Inflammatory macrophage (primary cell): ENCODE data around the gene OPN4.

Source experiments
- DNase-seq, 2 donors: peaks; one replicate each; pipeline ENCODE4 v3.0.0-alpha.2; 2020 to 2022

Gene OPN4

DNA sequence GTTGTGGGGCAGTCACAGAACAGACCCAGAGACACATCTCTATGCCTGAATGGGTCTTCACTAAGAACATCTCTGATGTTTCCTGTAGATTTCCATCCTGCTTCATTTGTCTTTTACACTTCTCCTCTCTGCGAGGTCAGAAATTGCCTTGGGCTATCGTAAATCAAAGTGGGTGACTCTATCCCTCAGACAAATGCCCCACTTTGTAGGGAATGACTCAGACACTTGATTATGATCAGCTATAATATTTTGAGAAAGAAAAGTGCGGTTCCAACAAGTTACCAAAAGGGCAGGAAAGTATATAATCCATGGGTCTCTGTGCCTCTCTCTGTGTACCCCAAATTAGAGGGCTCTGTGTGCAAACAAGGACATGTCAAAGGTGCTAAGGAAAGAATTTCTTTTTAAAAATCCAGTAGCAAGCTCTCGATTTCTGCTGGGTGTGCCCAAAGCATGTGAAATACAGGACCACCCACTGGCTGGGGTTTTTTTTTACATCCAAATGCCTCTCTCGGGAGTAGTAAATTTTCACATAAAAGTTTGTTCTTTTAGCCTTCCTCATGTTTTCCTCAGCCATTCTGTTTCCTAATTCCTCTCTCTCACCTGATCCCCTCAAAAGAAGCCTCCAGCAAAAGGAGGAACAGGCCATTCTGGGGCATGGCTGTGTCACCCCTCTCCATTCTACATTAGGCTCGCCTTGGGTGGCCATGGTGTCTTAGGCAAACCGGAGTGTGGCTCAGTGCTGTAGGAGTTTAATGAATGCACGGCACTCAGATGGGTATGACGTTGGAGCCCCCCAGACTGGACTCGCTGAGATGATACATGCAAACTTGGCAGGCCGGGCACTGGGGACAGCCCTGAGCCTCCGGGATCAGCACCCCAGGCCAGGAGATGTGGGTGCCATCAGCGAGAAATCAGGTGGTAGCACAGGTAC, 6.3 kb upstream of the OPN4 start:
- DNase-seq = no peak

DNA sequence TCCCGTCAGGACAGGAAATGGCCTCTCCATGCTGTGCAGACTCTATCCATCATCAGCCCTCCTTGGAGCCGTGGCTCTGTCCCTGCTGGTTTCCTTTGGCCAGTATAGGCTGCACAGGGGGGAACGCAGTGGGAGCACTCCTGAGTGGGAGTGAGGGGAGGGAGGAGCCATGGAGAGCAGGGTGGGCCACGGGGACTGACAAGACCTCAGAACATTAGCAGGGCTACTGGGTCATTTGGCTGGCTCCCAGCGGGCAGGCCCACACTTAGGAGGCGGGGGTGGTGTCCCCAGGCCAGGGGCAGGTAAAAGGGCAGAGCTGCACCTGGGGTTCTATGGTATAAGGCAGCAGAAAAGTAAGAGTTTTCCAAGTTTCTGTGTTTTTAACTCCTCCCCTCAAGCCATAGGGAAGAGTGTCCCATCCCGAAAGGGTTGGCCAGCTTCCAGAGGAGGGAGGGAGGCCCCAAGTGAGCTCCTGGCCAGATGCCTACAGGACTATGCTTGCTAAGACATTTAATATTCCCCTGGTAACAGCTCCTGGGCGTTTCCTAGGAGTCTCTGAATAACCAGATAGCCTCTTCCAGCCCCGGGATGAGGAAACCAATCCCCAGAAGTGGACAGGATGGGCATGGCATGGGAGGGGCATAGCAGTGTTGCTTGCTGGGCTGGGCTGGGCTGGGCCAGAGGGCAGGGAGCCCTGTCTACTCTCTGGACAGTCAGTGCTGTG, 5.5 kb upstream of the OPN4 start:
- no peak for DNase-seq

DNA sequence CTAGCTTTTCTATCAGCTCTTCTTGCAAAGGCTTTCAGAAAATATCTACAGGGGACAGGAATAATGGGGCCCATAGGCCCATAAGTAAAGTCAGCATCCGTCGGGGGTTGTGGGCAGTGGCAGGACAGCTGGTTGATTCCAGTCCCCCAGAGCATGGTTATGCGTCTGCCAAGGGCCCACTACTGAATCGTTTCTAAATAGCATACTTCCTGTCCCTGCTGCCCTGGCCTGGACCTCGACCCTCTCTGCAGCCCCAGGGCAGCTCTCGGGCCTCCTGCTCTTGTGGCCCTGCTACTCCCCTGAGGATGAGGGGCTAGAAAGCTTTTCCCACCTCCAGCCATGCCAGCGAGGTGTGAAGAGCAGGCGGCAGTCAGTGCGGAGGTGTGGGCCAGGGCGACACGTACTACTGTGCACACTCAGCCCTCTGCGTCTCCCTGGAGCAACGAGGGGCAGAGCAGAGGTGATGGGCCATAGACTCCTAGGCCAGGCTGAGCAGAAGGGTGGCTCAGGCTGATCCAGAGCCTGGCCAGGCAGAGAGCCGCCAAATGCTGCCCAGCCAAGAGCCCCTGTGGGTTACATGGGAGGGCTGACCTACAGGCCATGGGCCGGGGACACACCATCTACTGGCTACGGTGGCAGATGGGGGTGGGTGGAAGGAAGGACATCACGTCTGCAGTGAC, 4.7 kb upstream of the OPN4 start:
- DNase-seq = no peak

DNA sequence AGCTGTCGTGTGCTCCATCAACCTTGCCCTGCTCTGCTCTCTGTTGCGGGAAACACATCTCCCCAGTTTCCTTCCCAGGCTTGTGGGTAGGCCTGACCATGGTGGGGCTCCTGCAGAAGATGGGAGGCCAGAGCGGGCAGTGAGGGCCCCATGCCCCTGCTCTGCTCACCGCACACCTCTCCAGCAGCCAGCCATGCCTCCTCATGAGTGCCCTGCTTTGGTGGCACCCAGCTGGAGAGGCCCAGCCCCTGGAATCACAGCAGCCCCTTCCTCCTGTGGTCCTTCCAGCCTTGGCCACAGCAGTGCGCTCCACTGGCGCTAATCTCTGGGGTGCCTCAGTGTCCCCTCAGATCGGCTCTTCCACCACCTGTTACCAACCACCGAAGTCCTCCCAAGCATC, 4.2 kb upstream of the OPN4 start:
- no peak for DNase-seq

DNA sequence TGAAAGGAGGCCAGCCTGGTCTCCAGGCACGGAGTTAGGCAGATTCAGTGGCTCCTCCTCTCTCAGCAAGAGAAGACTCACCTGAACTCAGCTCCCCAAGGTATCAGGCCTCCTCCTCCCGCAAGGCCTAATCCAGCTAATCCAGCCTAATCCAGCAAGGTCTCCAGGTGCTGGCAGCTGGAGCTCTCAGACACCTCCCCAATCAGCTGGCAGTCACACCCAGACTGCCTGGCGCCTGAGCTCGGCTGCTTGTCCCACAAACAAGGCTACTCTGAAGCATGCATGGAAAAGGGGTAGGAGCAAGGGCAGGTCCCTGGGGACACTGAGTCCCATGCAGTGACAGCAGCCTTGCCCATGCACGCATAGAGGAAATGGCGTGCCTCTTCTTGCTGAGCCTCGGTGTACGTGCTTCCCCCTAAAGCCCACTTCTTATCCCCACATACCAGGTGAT, 3.3 kb upstream of the OPN4 start:
- DNase-seq = no peak

DNA sequence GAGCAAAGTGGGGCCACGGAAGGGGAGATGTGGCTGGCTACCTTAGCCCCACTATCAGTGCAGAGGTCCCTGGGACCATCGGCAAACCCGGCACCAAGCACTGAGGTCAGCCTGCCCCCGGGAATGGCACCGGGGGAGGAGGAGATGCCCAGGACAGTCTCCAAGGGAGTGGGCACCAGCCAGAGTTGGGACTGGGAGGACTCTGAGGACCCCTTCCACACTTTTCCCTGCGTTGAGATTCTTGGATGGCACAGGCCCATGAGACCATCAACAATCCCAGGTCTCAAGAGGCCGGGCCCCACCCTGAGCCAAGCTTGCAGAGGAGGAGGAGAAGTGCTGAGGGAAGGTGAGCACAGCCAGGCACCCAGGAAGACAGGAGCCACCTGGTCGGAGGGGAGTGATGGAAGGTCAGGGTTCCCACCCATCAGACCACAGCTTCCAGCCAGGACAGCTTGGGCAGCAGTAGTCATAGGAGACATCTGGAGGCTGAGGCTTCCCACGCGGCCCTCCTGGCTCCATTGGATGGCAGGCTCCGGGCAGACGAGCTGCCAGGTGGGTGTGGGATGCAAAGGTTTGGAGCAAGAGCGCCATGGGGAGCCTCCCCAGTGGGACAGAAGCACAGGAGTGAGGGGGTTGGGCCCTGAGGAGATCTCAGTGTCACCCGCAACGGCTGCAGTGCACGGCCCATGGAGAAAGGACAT, 2.6 kb upstream of the OPN4 start:
- DNase-seq = no peak

DNA sequence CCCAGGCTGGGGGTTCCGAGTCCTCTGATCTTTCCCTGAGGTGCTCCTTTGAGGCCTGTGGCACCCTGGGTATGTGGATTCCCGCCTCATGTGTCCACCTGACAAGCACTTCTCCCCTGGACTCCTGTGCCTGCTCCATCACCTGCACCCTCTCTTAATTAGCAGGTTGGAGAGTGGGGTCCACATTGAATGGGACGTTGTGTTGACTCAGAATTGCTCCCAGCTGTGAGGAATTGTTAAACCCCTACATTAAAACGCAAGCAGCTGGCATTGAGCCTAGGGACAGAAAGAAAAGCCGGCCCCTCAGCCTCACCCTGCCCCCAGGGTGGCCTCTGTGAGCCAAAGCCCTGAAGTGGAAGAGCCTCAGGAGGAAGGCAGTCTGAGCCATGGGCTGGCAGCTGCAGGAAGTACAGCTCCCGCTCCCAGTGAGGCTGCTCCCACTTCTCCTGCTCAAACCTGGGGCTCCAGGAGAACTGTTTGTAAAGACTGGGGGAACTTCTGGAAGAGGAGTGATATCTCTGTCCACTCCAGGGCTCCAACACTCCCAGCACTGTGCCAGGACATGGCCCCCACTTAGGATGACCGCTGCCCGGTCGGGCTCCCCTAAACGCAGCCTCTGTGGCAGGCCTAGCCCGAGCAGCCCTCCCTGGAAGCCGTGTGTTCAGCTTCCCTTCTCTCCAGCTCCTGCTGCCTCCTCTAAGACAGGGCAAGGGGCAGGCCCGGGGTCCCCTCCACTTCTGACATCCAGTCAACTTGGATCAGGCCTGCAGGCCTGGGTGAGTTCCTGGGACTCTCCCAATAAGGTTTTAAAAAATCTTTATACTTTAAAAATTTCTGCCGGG, 1.8 kb upstream of the OPN4 start:
- no peak for DNase-seq

DNA sequence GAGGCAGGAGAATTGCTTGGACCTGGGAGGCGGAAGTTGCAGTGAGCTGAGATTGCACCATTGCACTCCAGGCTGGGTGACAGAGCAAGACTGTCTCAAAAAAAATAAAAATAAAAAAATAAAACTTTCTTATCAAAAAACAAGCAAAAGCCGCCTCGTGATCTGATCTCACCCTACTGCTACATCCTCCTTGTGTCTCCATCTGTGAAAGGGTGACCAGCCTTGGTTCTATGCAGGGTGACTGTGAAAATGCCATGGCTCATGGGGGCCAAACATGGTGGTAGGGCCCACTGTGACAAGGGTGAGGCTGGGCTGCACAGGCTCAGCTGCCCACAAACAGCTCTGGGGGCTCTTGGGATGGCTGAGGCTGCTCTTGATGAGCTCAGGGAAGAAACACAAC, 968 bp upstream of the OPN4 start:
- no peak for DNase-seq

DNA sequence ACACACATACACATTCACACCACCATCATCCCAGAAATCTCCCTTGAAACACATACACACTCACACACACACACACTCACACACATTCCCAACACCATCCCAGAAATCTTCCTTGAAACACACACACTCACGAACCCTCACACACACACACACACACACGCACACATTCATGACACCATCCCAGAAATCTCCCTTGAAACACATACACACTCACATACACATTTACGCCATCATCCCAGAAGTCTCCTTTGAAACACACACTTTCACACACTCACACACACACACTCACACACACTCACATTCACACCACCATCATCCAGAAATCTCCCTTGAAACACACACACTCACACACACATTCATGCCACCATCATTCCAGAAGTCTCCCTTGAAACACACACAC, 360 bp upstream of the OPN4 start:
- no peak for DNase-seq

DNA sequence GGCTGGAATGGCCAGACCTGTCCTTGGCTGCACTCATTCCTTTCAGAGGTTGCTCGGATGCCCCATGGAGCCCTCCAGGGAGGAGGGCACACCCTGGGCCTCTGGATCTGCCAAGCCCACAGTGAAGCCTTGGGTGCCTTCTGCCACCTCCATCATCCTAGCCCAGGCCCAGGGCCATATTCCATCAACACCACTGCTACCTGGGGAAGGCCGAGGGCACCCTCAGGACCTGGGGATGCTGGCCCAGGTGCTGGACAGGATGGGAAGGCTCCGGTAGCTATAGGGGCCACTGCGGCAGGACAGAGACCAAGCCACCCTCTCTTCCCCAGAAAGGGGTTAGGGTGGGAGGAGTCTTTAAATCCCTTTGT, 810 bp downstream of the OPN4 start:
- DNase-seq = no peak

DNA sequence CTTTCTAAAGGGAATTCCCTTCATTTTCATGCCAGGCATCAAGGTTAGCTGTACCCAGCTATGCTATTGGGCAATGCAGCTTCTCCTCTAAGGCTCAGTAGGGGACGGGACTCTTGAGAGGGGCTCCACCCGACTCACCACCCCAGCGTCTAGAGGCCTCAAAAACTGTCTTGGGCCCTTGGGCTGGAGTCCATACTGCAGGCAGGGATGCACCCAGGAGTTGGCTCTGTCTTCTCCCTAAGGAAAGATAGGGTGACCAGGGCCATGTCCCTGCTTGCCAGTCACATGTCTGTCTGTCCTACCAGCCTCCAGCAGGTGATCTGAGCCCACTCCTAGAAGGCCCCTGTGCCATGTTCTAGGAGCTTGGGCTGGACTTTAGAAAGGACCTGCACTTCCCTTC, 1.2 kb downstream of the OPN4 start:
- no peak for DNase-seq

DNA sequence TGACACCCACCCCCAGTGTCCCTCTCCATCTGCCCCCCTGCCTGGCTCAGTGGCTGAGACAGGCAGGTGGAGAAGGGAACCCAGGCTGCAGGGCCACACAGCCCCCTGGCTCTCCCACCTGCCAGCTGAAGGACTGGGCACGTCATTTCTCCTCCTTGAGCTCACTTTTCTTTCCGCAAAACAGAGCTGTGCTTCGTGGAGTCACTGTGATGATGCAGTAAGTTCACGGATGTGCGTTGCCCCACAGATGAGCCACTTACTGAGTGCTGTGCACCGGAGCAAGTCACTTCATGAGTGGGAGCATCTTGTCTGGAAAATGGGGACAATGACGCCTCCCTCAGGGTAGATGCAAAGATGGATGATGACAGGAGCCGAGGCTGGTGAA, 2.7 kb downstream of the OPN4 start:
- no peak for DNase-seq

DNA sequence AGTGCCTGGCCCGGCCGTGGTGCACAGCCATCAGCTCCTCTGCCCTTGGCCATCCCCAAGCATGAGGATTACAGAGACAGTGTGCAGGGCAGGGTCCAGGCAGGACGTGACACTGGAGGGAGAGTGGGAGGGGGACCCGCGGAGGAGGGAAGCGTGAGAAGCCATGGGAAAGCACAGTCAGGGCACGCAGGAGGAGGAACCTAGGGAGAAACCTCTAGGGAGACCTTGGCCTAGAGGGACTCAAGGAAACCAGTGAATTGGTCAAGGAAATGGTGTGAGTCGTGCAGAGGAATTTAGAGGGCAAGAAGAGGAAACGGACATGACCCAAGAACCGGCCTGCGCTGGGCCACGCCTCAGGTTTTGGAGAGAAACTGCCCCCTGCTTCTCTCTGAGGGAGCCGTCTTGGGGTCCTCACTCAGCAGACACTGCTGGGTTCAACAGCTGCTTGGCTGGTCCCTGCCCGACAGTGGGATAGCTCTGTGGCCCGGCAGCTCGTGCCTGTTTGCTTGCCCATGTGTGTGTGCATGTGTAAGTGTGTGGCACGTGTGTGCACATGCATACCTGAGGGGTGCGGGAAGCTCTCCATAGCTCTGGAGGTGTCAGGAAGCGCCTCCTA, 3.2 kb downstream of the OPN4 start:
- DNase-seq = no peak

DNA sequence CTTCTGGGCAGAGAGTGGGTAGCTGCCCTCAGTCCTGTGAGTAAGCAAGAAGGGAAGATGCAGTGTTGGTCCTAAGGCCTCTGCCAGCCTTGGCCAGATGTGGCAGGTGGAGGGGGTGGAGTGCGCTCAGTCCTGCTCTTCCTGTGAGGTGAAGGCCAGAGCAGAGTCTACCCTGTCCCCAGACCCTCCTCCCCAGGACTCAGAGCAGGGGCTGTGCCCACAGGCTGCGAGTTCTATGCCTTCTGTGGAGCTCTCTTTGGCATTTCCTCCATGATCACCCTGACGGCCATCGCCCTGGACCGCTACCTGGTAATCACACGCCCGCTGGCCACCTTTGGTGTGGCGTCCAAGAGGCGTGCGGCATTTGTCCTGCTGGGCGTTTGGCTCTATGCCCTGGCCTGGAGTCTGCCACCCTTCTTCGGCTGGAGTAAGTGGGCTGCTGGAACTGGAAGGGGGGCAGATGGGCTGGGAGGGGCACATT, 4.0 kb downstream of the OPN4 start:
- no peak for DNase-seq

DNA sequence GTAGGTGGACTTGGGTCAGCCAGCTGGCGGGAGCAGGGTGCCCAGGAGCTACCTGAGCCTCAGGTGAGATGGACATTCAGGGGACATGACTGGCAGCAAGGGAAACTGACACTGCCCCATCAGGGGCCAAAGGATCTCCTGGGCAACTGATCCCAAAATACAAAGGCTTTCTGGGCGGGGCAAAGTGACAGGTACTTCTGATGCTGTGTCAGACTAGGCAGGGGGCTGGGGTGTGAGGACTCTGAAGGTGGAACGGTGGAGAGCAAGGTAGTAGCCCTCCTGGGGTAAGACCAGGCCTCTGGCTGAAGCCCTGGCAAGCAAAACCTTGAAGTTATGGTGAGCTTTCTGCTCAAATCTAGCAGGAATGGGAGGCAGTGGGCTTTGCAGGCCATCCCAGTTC, 4.4 kb downstream of the OPN4 start:
- no peak for DNase-seq

DNA sequence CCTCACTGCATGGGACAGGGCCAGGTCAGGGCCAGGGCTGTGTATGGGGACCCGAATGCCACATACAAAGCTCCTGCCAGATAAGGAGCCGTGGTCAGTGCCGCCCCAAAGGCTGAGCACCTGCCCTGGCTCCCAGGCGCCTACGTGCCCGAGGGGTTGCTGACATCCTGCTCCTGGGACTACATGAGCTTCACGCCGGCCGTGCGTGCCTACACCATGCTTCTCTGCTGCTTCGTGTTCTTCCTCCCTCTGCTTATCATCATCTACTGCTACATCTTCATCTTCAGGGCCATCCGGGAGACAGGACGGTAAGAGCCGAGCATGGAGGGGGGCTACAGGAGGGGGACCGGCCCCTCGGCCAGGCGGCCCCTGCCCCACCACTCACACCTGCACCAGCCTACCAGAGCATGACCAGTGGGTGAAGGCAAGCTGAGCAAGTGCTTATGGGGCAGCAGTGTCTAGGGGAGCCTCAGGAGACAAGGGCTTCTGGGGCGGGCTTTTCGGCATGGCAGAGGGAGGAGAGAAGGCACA, 4.9 kb downstream of the OPN4 start:
- DNase-seq = no peak

DNA sequence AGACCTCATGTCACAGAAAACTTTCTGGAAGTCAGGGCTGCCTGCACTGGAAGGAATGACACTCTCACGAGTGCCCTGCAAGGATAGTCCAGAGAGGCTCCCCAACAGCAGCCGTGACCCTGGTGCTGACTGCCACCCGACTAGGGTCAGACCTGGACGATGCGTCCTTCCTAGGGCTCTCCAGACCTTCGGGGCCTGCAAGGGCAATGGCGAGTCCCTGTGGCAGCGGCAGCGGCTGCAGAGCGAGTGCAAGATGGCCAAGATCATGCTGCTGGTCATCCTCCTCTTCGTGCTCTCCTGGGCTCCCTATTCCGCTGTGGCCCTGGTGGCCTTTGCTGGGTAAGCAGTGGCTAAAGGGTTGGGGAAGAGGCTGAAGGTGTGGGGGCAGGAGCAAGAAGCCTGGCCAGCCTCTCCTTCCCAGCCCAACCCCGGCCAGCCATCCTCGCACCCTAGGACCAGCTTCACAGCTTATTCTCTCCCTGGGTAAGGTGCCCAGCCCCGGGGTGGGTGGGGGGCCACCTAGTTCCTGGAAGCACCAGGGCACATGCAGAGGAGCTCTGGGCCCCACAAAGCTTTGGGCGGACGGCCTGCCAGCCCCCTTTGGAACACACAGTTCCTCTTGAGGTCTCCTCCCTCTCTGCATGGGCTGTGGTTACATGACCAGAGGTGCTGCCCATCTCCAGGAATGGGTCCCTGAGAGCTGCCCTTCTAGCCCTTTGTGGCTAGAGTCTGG, 5.5 kb downstream of the OPN4 start:
- DNase-seq = no peak

DNA sequence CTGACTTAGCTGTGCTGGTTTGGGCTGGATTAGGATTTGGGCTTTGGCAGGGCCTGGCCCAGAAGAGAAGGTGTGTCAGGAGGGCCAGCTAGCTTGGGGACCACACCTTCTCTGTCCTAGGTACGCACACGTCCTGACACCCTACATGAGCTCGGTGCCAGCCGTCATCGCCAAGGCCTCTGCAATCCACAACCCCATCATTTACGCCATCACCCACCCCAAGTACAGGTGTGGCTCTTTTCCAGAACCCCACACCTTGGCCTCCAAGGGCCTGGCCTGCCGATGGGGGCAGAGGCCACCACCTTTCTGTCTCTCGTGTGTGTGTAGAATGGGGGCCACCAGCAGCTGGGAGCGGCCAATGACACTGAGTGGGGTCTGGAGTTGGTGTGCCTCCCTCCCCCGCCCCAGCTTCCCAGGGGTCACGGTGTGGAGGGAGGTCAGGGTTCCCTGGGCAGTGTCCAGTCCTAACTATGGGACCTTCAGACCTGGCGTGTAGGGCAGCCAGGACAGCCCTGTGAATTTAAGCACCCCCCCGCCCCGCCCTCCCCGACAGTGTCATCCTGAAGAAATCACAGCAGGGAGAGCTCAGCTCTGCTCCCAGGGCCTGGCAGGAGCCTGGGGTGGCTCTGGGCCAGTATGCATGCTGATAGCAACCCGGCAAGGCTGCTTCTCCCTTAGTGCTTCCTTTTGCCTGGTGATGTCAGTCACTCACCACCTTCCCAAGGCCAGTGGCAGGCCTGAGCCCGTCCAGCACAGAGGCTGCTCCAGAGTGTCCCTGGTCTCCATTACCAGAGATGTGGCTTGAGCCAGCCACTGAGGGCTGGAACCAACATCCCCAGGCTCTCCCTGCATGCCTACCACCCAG, 7.0 kb downstream of the OPN4 start:
- DNase-seq = no peak
